AG04449 (cell line): ENCODE data around the gene C19orf53.
"Not testable (repeated sequence)": the region's sequence is repeated elsewhere in the genome, so short reads cannot be mapped to it uniquely, and the experiment has no call there.

Experiments used
- CTCF ChIA-PET: fragments of 350-600 bp; formaldehyde crosslinking; extraction: SDS; loops from one replicate; lab custom pipeline; 2021; ENCODE audit warnings: antibody characterized with exemption; lab: Yijun Ruan, JAX
- POLR2A ChIA-PET: fragments of 400-600, 350-600 bp; formaldehyde crosslinking; extraction: SDS; loops from one replicate; lab custom pipeline; 2020; ENCODE audit warnings: antibody characterized with exemption, inconsistent platforms; lab: Yijun Ruan, JAX
- DNase-seq: peaks from one replicate; pipeline ENCODE4 v3.0.0-alpha.2; 2010; ENCODE audit warnings: low read depth, low spot score
- H3K4me3 ChIP-seq: 2 replicates; pipeline ENCODE4 v1.5.1; 2011; ENCODE audit warnings: low read depth, mild to moderate bottlenecking, control low read depth, low read length
- CTCF ChIP-seq: IDR thresholded peaks from one replicate; pipeline ENCODE4 v1.5.1; 2011; ENCODE audit warnings: mild to moderate bottlenecking, moderate library complexity, low read length, control low read depth, inconsistent platforms; ENCODE audit not compliant: insufficient read depth; ENCODE audit errors: missing control alignments

C19orf53 gene

GRCh38 chr19:13765395-13766094 lies 8.7 kb upstream of the C19orf53 start:
- ChIA-PET POLR2A (interaction anchor here (1.4 to 2.0 kb wide), 3 partner anchors 8 to 74 kb away, joined by 6 to 14 read pairs (median 6); partner anchors contain the start of gene C19orf53), CTCF (interaction anchor here (1.0 to 1.8 kb wide), 2 partner anchors 97 to 99 kb away, joined by 3 to 7 read pairs; no protein-coding TSS in a partner anchor)
- TF ChIP-seq CTCF: no peak
- no peak for DNase-seq
- H3K4me3 ChIP-seq: peak overlapping the region; percentile 93

DNA sequence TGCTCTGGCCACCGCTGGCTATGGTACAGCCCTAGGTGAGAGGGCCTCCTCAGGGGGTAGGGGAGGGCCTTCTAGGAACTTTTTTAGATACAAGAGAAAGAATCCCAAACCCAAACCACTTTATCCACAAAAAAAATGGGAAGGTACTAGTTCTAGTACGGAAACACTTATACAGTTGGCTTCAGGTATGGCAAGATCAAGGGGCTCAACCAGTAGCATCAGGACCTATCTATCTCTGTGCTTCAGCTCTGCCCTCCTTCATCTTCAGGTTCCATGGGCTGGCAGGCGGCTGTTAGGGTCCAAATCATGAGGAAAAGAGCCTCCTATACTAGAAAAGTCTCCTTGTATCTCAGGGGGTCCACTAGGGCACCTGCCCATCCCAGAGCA lies 8.2 kb upstream of the C19orf53 start:
- no peak for TF ChIP-seq CTCF
- CTCF ChIA-PET: no interaction called here
- DNase-seq: no peak
- POLR2A ChIA-PET: no interaction called here
- H3K4me3 ChIP-seq: no peak overlapping the region

GRCh38 chr19:13768510-13768909 lies 5.7 kb upstream of the C19orf53 start:
- POLR2A ChIA-PET: interaction anchor here (0.6 to 0.7 kb wide), 2 partner anchors 38 to 75 kb away, joined by 3 to 4 read pairs; no protein-coding TSS in a partner anchor
- DNase-seq: no peak
- no peak overlapping the region for H3K4me3 ChIP-seq
- CTCF ChIA-PET: interaction anchor here (1.0 to 1.9 kb wide), 3 partner anchors 12 to 94 kb away, joined by 3 to 7 read pairs (median 5); no protein-coding TSS in a partner anchor
- TF ChIP-seq CTCF: no peak

DNA sequence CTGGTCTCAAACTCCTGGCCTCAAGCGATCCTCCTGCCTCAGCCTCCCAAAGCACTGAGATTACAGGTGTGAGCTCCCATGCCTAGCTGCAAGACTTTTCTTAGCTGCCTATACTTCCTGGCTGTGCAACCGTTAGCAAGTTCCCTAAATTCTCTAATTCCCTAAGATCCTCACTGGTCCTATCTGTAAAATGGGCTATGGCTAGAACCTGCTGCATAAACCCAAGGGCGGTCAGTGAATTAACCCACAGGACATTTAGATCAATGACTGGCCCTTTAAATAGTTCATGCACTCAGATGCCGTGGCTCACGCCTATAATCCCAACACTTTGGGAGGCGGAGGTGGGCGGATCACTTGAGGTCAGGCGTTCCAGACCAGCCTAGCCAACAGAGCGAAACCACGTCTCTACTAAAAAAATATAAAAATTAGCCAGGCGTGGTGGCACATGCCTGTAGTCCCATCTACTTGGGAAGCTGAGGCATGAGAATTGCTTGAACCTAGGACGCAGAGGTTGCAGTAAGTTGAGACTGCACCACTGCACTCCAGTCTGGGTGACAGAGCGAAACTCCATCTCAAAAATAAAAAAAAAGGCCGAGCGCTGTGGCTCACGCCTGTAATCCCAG lies 4.1 kb upstream of the C19orf53 start:
- H3K4me3 ChIP-seq: no peak overlapping the region
- CTCF ChIA-PET: no interaction called here
- no peak for TF ChIP-seq CTCF
- POLR2A ChIA-PET: no interaction called here
- no peak for DNase-seq

DNA sequence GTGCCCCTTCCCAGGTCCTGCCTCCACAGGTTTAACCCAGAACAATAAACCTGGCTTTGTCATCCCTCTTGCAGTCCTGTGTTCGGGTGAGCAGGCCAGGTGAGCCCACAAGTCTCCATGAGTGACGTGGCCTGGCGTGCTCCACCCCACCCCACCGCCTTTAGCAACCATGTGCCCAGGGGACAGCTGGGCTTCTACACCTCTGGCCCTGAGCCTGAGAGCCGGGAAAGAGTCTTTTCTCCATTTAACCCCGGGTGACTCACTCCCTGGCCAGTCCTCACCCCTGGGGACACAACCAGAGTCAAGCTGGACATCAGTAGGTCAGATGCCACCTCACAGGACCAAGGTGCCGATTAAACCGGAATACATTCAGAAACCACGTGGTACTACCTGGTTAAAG lies 4.1 kb downstream of the C19orf53 start:
- TF ChIP-seq CTCF: no peak
- no peak overlapping the region for H3K4me3 ChIP-seq
- no peak for DNase-seq
- CTCF ChIA-PET: no interaction called here
- POLR2A ChIA-PET: no interaction called here

DNA sequence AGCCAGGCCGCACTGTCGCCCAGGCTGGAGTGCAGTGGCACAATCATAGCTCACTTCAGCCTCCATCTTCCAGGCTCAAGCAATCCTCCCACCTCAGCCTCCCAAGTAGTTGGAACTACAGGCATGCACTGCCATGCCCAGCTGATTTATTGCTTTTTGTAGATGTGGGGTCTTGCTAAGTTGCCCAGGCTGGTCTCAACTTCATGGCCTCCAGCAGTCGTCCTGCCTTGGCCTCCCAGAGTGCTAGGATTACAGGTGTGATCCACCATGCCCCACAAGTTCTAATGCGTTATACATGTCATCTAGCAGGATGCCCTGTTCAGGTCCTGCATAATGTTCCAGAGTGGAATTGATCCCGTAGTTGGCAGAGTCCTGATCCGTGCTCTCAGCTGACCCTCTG lies 4.6 kb downstream of the C19orf53 start:
- CTCF ChIA-PET: no interaction called here
- POLR2A ChIA-PET: interaction anchor here (0.6 kb wide), 1 partner anchor 172 kb away, joined by 3 read pairs; no protein-coding TSS in a partner anchor
- no peak overlapping the region for H3K4me3 ChIP-seq
- TF ChIP-seq CTCF: no peak
- DNase-seq: no peak

DNA sequence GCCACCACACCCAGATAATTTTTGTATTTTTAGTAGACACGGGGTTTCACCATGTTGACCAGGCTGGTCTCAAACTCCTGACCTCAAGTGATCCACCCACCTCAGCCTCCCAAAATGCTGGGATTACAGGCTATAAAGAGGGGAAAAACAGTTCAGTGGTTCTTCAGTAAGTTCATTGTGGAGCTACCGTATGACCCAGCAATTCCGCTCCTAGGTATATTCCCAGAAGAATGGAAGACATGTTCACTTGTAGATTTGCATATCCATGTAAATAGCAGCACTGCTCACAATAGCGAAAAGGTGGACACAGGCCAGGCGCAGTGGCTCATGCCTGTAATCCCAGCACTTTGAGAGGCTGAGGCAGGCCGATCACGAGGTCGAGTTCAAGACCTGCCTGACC lies 5.5 kb downstream of the C19orf53 start:
- DNase-seq, CTCF ChIA-PET, H3K4me3 ChIP-seq: not testable (repeated sequence)
- POLR2A ChIA-PET: interaction anchor here (0.6 kb wide), 1 partner anchor 8 kb away, joined by 3 read pairs; no protein-coding TSS in a partner anchor
